Urothelium cell line (cell line): ENCODE results near the gene ASIC2.

ENCODE experiments used
- DNase-seq: peaks from one replicate; pipeline ENCODE4 v3.0.0; 2011; ENCODE audit warnings: low spot score, mixed read lengths
- FAIRE-seq: peaks from 2 replicates; lab custom pipeline; 2011; peaks lifted over from hg19 to GRCh38; lab: Jason Lieb, UNC

Gene ASIC2

GRCh38 chr17:33258296-33258695 is 34.8 kb downstream of the ASIC2 start:
- DNase-seq: no peak
- peak; percentile 27 for FAIRE-seq

DNA sequence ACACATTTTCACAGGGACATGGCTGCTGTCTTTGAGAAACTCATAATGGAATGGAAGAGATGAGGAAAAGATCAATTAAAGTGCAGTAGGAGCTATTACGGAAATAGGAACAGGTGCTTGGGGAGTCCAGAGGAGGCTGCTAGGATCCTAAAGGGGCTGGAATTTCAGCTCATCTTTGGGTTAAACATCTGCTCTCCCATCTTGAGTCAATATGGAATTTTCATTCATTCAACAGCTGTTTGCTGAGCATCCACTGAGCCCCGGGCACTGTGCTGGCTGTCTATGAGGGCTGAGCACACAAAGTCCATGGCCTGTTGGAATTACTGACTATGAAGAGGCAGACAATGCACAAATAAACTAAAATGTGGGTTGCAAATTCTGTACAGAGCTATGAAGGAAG is 47.9 kb downstream of the ASIC2 start:
- no peak for FAIRE-seq
- DNase-seq: no peak

- DNase-seq (no peak), FAIRE-seq (no peak)
These were observed 49.4 kb downstream of the ASIC2 start for GRCh38 chr17:33243732-33244131.

GRCh38 chr17:33242375-33243124 is 50.5 kb downstream of the ASIC2 start:
- no peak for DNase-seq
- FAIRE-seq: no peak

GRCh38 chr17:33241390-33241789 is 51.7 kb downstream of the ASIC2 start:
- no peak for FAIRE-seq
- peak; percentile 29 for DNase-seq

DNA sequence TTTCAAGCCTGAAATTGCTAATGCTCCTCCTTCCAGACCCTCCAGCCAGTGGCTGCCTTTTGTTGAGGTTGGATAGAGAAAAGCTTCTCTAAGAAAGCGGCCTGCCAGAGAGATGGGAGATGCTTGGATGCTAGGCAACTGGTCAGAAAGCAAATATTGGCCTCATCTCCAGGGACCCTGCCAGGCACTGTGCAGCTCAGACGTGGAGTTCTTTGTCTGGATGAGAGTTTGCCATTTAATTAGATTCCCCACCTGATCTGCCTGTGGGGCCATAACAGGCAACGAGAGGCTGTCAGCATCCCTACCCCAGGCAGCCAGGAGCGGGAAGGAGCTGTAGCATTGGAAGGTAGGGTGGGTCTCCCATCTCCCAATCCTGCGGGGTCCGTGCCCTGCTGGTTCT is 52.7 kb downstream of the ASIC2 start:
- DNase-seq (no peak), FAIRE-seq (no peak)

- DNase-seq (no peak), FAIRE-seq (peak; percentile 9)
These were observed 53.4 kb downstream of the ASIC2 start for GRCh38 chr17:33239702-33240101.

DNA sequence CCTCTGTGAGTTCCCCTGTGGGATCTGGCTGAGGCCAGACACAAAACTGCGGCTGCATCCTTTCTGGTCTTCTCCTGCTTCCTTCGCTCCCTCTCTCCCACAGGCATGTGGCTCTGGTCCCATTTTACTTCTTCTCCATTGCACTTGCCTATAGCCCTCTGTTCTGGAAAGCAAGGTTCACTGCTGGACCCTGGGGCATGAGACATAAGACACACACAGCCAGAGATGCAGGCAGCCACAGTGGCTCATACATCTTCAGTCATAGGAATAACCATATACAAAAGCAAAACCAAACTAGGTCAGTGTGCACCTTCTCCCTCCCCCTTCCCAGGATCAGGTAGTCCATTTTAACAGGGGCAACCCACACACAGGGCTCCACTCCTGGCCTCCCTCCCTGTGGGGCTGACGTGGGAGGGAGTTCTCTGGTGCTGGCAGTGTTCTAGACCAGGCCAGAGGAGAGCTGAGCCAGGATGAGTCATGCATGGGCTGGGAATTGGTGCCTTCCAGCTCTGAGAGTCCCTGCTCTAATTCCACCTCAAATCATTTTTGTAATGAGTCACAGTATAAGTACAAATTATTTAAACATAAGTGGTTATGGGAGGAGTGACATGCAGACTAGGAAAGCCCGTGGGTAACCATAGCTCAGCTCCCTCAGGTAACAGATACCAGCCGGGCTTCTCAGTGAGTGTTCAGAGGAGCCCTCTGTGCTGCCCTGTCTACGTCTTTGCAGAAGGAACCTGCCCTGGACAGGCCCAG is 58.0 kb downstream of the ASIC2 start:
- FAIRE-seq (peak; percentile 87), DNase-seq (peak; percentile 93)

- DNase-seq (no peak), FAIRE-seq (no peak)
These were observed 58.9 kb downstream of the ASIC2 start for GRCh38 chr17:33234233-33234632.

DNA sequence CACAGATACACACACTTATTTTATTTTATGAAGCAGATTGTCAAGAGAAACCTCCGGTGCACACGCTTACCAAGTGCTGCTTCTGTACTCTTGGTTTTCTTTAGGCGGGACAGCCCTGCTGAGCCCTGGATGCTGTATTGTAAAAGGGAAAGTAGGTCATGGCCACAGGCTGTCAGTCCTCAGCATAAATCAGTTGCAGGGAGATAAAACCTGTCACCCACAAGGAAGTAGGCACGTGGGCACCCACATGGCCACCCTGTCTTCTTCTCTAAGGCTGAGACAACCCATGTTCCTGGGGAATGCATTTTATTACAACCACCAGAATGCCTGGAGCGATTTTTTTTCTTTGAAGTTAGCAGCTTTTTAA is 59.3 kb downstream of the ASIC2 start:
- DNase-seq (peak; percentile 11), FAIRE-seq (no peak)

- FAIRE-seq (no peak), DNase-seq (no peak)
These were observed 63.6 kb downstream of the ASIC2 start for GRCh38 chr17:33229499-33229898.

GRCh38 chr17:33229028-33229427 is 64.1 kb downstream of the ASIC2 start:
- DNase-seq (no peak), FAIRE-seq (no peak)

DNA sequence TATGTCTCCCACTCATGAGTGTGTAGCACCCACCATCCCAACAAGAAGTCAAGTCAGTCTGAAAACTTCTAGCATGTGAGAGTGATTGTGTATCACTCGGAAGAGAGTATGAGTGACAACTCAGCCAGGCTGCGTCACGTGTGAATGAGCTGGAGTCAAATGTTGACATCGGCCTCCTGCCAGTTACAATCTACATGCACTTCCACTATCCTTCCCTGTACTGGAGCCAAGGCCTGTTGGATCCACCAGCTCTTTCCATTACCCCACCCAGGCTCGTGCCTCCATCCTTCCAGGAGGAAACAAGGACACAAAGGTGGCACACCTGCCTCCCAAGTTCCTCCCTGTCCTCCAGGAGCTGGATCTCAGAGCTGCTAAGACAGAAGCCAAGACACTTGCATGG is 64.5 kb downstream of the ASIC2 start:
- FAIRE-seq (no peak), DNase-seq (no peak)

DNA sequence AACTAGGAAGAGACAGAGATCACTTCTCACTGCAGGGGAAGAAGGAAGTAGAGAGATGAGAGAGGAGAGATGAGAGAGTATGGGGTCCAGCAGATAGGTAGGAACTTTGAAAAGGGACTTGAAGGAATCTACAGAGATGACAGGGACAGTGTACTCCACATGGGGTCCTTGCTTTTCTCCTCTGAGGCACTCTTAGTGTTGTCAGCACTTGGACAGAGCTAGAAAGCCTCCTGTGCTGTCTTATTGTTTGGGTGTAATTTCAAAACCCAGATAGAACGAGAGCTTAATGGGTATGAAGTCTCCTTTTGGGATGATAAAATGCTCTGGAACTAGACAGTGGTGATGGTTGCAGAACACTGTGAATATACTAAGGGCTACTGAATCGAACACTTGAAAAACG is 65.2 kb downstream of the ASIC2 start:
- FAIRE-seq (no peak), DNase-seq (no peak)

- DNase-seq (no peak), FAIRE-seq (no peak)
These were observed 67.1 kb downstream of the ASIC2 start for GRCh38 chr17:33225994-33226393.

- FAIRE-seq (no peak), DNase-seq (no peak)
These were observed 67.6 kb downstream of the ASIC2 start for GRCh38 chr17:33225509-33225908.

DNA sequence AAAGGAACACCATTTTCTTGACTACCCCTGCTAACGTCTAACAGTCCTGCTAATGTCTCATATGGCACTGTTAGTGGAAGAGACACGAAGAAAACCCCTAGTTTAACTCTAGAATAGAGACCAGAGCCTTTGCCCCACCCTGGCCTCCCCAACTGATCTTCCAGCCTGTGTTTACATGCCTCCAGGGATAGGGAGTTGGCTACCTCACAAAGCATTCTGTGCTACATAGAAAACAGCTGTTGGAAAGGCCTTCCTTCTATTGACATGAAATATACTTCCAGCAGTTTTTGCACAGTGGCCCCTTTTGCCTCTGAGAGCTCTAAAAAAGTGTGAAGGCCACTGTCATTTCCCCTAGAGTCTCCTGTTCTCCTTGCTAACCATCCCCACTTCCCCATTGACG is 73.1 kb downstream of the ASIC2 start:
- no peak for DNase-seq
- no peak for FAIRE-seq

GRCh38 chr17:33218698-33219601 is 74.1 kb downstream of the ASIC2 start:
- no peak for DNase-seq
- no peak for FAIRE-seq

- no peak for FAIRE-seq
- DNase-seq: no peak
These were observed 75.2 kb downstream of the ASIC2 start for GRCh38 chr17:33217891-33218290.

DNA sequence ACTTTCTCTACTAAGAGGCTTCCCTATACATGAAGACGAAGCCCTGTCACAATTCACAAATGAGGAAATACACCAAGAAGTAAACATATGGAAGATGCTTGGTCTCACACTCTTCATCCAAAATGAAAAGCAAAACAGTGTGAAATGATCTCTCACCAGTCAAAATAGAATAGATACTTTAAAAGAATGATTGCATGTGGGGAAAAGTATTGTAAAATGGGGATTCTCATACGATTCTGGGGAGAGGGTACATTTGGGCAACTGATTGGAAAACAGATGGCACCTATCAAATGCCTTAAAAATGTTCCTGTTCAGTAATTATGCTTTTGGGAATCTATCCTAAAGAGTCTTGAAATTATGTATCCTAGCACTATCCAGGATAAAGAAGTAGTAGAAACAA is 78.1 kb downstream of the ASIC2 start:
- FAIRE-seq: no peak

GRCh38 chr17:33210285-33210684 is 82.8 kb downstream of the ASIC2 start:
- DNase-seq (no peak), FAIRE-seq (no peak)

More for the DNA sequence above, 78.1 kb downstream of the ASIC2 start:
- no peak for DNase-seq
